ENCODE measurements around the gene VPS11.
"Not testable (repeated sequence)": the region's sequence is repeated elsewhere in the genome, so short reads cannot be mapped to it uniquely, and the experiment has no call there.

VPS11 gene

GRCh38 chr11:119067371-119068222 is at the start of gene VPS11:
Gene VPS11 (plus strand): TSS chr11:119067818. CDS start chr11:119067824, 6 bp downstream.
- peak; percentile 88 to 89 for DNase-seq (ENCODE audit: low read depth in 2 of 2)

DNA sequence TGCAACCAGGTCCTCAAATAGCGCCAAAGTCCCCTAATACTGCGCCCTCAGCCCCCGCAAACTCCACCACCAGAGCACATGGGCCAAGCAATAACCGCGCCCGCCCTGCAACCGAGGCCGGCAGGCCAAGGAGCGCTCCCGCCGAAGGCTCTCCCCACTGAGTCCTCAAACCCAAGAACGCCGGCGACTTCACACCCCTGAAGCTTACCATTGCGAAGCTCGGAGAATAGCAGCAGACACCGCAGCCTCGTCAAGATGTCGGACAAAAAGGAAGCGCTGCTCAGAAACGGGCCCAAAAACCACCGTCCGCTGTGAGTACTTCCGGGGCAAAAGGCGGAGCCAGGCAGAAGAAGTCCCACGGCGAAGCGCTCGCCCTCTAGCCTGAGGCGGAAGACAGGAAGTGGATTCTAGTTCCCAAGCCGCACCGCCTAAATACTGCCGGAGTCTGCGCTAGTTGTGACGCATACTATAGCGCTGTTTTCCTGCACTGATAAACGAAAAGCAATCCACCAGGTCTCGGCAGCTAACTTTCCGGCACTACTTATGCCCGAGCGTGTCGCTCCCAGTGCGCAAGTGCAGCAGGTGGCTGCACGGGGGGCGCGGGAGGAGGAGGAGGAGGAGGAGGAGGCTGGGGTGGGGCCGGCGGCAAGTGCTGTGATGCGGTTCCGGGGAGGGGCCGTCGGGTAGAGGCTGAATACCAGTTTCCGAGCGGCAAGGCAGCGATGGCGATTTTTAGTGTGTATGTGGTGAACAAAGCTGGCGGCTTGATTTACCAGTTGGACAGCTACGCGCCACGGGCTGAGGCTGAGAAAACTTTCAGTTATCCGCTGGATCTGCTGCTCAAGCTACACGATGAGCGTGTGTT is 49.3 kb upstream of the VPS11 start, which contains the start of the genes RPS25 and TRAPPC4:
RPS25 (minus strand) TSS at position 270 of the 865 bp plus-strand sequence; CDS start at position 211, 59 bp downstream.
TRAPPC4 (plus strand) TSS at position 693 of the 865 bp plus-strand sequence; CDS start at position 723, 30 bp downstream.
- peak; percentile 88 to 89 for DNase-seq (ENCODE audit: low read depth in 2 of 2)

DNA sequence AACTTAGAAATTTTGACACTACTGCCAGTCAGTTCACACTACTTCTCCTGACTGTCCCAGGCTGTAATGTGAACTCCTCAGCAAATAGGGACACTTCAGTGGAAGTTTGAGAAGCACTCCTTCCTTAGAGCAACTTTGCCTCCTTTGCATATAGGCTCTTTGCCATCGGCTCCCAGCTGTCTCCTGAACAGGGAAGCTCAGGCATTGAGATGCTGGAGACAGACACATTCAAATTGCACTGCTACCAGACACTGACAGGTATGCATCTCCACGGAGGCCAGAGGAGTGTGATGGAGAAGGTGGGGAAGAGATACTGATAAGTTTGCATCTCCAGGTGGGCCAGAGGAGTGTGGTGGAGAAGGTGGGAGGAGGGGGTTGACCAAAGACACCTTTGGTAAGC is 47.6 kb upstream of the VPS11 start:
- DNase-seq (ENCODE audit: low read depth in 2 of 2), result no peak

DNA sequence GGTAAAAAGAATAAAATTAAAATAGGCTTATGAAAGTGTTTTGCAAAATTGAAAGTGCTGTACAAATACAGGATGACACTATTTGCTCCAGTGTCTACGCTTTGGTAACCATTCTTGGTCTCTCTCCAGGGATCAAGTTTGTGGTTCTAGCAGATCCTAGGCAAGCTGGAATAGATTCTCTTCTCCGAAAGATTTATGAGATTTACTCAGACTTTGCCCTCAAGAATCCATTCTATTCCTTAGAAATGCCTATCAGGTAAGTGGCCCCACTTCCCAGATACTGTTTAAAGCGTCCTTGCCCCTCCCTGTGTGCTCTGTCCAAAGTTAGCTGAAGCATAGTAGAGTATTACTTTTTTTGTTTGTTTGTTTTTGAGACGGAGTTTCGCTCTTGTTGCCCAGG is 46.0 kb upstream of the VPS11 start:
- no peak for DNase-seq (ENCODE audit: low read depth in 2 of 2)

- DNase-seq (ENCODE audit: low read depth in 2 of 2), result no peak
Measured at GRCh38 chr11:119023741-119024140, 43.9 kb upstream of the VPS11 start.

GRCh38 chr11:119024430-119025098 is 43.1 kb upstream of the VPS11 start:
- DNase-seq (ENCODE audit: low read depth in 2 of 2), result no peak

GRCh38 chr11:119025099-119025473 is 42.5 kb upstream of the VPS11 start:
- no peak for DNase-seq (ENCODE audit: low read depth in 2 of 2)

- DNase-seq (ENCODE audit: low read depth in 2 of 2), result no peak
Measured at GRCh38 chr11:119025541-119025940, 42.1 kb upstream of the VPS11 start.

- DNase-seq (ENCODE audit: low read depth in 2 of 2), result no peak
Measured at GRCh38 chr11:119025978-119026766, 41.4 kb upstream of the VPS11 start.

GRCh38 chr11:119026970-119027369 is 40.6 kb upstream of the VPS11 start:
- DNase-seq (ENCODE audit: low read depth in 2 of 2), result no peak

- no peak for DNase-seq (ENCODE audit: low read depth in 2 of 2)
Measured at GRCh38 chr11:119027561-119028345, 39.9 kb upstream of the VPS11 start.

- DNase-seq (ENCODE audit: low read depth in 2 of 2), result no peak
Measured at GRCh38 chr11:119028346-119029068, 39.1 kb upstream of the VPS11 start.

GRCh38 chr11:119029069-119029339 is 38.6 kb upstream of the VPS11 start:
- no peak for DNase-seq (ENCODE audit: low read depth in 2 of 2)

DNA sequence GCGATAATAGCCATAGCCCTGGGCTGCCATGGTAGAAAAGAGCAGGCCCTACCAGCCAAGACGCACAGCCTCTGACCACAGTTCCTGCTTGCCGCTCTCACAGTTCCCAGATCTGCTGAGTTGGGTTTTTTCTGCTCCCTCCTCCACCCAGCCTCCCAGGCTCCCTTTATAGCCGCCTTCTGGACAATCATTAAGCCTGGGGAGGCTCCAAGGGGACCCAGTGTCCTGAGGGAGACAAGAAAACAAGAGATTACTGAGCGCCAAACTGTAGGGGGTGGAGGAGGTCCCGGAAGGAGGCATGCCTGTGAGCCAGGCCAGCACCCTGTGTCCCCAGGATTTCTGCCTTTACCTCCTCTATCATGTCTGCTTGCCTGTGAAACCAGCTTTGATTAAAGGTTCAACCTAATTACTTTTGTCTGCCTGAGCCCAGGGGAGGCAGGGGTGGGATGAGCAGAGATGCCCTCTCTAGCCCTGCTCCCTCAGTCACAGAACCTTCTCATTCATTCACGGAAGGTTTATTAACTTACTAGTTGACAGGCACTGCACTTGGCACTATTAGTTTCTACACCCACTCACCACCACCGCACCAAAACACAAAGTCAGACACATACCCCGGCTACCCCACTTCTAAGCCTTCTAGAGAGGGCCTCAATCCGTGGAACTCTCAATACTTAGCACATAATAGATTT is 38.1 kb upstream of the VPS11 start:
- no peak for DNase-seq (ENCODE audit: low read depth in 2 of 2)

- no peak for DNase-seq (ENCODE audit: low read depth in 2 of 2)
Measured at GRCh38 chr11:119030029-119030328, 37.6 kb upstream of the VPS11 start.

DNA sequence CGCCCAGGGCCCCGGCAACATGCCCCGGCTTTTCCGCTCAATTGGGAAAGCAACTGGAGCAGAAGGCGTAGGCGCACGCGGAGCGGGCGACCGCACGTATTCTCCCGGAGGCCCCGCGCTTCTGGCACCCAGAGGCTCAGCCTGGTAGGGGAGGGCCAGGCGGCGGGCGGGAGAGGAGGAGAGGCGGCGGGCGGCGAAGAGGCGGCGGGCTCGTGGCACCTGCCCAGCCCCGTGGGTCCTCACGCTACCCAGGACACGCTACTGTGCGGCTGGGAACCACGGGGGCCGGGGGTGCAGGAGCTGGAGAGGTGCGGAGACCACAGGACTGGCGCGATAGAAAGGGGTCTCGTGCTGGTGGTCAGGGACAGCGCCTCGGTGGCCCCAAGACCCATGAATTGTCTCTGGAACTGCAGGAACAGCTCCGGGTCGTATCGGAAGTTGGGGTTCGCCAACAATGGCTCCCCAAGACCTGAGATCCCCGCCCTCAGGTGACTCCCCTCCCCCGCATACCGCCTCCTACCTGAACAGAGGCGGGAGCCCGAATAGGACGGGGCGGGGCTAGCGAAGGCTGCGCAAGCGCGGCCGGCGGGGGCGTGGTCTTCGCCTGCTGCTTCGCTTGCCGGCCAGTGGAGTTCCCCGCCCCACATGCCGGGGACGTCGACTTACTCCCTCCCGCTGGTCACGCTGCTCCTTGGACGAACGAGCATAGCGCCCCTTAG is 37.1 kb upstream of the VPS11 start, which contains the start of gene SLC37A4:
SLC37A4 (minus strand) TSS at position 549 of the 719 bp plus-strand sequence.
- DNase-seq (ENCODE audit: low read depth in 2 of 2), result peak; percentile 89 to 91

DNA sequence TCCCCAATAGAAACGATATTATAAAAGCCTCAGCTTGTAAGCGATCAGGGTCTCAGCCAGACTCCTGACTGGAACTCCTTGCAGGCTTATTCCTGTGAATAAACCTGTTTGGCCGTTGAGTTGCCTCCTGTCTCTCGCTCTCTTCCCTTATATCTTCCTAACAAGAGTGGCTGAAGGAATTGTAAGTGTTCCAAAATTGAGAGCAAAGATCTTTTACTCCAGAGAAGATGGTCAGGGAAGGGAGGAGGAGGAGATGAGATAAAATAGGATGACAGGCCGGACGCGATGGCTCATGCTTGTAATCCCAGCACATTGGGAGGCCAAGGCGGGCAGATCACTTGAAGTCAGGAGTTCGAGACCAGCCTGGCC is 35.7 kb upstream of the VPS11 start:
- no peak for DNase-seq (ENCODE audit: low read depth in 2 of 2)

GRCh38 chr11:119033421-119033820 is 34.2 kb upstream of the VPS11 start:
- DNase-seq (ENCODE audit: low read depth in 2 of 2), result not testable (repeated sequence)

GRCh38 chr11:119034813-119035212 is 32.8 kb upstream of the VPS11 start:
- DNase-seq (ENCODE audit: low read depth in 2 of 2), result no peak
